Stimulated activated CD8-positive, alpha-beta memory T cell treated with anti-CD3 and anti-CD28 coated beads, Interleukin-7, amount 100 ng/mL, for 1 hour (primary cell): ENCODE results near the gene C8B.

Experiments
- DNase-seq, 2 donors: peaks; one replicate each; pipeline ENCODE4 v3.0.0-alpha.2; 2020; ENCODE audit warnings: low read depth in 2 of 2

C8B gene

GRCh38 chr1:56972976-56973375, 7.2 kb upstream of the C8B start:
- no peak for DNase-seq

DNA sequence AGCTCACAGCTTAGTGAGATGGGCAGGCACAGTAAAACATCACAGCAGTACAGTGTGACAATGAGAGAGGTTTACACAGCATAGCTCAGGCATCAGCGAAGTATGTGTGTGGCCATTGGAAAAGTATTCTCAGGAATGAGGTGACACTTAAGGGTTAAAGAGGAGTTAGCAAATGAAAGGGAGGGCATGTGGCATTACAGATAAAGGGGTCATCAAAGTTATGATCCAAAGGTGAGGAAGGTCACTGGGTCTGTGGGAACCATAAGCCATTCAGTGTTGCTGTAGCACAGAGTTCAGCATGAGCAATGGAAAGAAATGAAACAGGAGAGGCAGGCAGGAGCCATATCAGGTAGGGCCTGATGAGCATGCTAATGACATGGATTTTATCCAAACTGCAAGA, 4.5 kb upstream of the C8B start:
- no peak for DNase-seq

DNA sequence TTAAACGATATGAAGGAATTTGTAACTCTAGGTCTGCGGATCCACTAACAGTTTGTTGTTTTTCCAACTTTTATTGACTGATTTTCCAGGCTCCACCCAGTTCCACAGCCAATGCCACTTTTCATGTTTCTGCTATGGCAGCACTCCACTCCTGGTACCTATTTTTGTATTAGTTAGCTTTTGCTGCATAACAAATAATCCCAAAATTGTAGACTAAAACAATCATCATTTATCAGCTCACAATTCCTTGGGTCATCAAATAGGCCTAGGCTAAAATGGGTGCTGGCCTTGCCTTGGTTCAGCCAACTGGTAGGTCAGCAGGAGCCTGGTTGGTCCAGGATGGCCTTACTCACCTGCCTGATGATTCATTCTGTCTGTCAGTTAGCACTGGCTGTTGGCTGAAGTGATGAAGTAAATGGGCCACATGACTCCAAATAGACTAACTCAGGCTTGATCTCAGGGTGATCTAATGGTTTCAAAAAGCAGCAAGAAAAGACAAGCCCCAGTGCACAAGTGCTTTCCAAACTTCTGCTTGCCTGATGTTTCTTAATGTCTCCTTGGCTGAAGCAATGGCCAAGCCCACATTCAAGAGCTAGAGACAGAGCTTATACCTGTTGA, 3.2 kb upstream of the C8B start:
- DNase-seq = no peak

GRCh38 chr1:56967900-56968832, 2.4 kb upstream of the C8B start:
- DNase-seq = no peak

DNA sequence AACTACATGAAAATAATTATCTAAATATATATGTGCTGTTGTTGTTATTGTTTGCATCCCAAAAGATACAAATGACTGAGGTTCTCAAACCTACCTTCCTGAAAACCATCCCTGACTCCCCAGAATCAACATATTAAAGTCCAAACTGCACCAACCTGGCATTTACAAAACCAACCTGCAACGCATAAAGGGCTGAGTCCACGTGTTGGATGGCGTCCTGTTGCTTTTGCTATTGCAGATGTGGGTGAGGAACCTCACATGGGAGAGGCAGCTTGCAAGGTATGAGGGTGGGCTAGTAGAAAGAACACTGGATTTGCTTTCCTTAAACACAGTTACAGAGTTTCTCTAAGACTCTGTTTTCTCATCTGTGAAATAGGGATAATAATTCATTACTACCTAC, 1.5 kb upstream of the C8B start:
- DNase-seq = no peak

DNA sequence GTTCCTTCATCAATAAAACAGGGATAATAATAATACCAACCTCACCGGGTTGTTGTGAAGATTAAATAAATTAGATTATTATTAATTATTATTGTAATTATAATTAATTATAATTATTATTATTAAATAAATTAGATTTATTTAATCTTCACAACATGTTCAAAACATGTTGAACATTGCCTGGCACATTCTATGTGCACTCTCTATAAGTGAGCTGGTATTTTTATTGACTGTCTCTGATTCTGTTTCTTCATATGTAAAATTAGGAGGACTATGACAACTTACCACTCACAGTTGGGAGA, 834 bp upstream of the C8B start:
- no peak for DNase-seq

DNA sequence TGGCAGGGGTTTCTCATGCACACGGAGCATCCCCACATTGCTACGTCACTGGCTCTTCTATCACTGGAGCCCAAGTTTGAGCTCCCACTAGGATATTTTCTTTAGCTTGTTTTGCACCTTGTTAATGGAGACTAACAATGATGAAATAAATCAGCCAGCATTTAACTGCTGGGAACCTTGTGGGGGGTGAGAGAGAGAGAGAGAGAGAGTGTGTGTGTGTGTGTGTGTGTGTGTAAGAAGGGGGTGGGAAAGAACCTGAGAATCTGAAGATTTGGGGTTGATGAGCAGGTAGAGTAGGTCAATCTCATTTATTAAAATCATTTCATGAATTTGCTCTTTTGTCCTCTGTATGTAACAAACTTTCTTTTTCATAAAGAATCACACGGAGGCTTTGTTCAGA, 624 bp downstream of the C8B start:
- DNase-seq = no peak

- no peak for DNase-seq
Observed at GRCh38 chr1:56964349-56965017, 1.3 kb downstream of the C8B start.

DNA sequence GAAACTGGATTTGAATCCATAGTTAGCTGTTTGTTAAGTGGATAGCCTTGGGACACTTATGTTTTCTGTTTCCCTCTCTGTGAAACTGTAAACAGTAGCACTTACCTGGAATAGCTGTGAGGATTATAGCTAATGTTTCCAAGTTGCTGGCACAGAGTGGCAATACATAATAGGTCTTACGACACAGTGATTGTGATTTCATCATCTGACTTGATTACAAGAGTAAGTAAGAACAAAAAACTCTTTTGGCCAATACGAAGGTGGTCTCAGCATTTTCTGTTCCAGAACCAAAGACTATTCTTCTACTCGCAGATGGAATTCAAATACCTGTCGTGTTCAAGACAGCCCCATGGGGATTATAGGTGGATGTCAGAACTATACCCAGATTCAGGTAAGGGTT, 2.1 kb downstream of the C8B start:
- DNase-seq = no peak

DNA sequence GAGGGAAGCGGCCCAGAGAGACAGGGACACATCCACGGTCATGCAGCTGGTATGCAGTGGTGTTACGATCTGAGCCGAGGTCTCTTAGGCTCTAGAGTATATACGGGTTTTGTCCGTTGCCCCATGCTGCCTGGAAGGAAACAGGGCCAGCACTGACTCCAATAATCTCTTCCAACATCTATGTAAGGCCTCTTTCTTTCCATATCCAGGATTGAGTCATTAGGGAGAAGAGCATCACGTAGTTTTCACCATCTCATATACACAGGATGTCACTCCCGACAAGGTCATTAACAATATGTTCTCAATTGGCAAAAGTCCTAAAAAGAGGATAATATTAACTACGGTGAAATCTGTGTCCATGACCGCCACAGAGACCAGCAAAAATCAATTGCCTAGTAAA, 4.4 kb downstream of the C8B start:
- DNase-seq = no peak

DNA sequence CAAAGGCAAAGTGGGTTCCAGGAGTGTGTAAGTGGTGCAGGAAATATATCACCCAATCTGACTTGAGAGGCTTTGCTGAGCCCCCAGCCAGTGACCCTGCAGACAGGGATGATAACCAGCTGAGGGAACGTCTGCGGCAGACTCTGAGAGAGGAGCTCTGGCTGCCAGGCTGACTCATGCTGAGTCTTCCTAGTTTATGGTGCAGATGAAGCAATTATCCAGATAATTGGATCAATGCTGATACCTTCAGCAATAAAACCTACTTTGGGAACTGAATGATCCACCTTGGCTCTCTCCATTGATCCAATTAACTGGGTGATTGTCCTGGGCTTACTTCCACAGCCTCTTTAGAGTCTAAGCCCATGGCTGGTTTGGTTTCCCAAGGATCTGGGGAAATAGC, 7.3 kb downstream of the C8B start:
- no peak for DNase-seq

- no peak for DNase-seq
Observed at GRCh38 chr1:56957931-56958330, 7.9 kb downstream of the C8B start.

- no peak for DNase-seq
Observed at GRCh38 chr1:56954664-56955063, 11.2 kb downstream of the C8B start.

- no peak for DNase-seq
Observed at GRCh38 chr1:56953386-56953785, 12.4 kb downstream of the C8B start.

- no peak for DNase-seq
Observed at GRCh38 chr1:56952501-56952900, 13.3 kb downstream of the C8B start.

DNA sequence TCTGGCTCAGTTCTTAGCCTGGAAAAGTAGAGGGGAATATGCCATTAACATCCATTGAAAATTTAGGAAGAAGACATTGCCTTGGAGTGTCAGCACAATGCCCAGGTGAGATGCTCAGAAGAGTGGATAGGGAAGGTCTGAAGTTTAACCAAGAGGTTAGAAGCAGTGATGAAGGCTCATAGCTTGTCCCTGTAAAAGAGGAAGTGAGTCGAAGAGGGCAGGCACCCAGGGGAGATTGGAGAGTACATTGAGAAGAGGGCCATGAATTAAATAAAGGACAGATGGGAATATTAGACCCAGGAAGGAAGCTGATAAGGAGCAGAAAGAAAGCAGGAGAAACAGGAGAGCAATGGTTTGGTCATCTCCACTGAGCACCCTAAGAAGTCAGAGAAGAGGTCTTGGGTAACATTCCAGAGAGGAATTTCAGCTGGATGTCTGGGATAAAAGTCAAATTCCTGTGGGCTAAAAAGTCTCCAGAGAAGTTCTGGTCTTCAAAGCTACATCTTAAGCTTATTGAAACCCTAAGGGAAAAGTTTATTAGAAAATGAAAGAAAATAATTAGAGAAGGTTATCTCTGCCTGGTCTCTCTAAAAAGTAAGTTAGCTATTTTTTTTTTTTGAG, 17.3 kb downstream of the C8B start:
- DNase-seq = no peak

DNA sequence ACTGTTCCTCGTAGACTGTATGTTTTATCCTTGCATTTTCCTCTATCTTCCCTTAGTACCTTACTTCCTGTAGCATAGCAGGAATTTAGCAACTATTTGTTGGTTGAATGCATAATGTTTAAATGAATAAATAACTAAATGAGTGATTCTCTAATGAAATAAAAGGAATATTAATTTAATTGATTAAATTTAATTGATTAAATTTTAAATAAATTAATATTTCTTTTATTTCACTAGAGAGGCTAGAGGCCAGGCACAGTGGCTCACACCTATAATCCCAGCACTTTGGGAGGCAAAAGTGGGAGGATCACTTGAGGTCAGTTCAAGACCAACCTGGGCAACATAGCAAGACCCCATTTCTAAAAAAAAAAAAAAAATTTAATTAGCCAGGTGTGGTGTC, 25.8 kb downstream of the C8B start:
- no peak for DNase-seq

DNA sequence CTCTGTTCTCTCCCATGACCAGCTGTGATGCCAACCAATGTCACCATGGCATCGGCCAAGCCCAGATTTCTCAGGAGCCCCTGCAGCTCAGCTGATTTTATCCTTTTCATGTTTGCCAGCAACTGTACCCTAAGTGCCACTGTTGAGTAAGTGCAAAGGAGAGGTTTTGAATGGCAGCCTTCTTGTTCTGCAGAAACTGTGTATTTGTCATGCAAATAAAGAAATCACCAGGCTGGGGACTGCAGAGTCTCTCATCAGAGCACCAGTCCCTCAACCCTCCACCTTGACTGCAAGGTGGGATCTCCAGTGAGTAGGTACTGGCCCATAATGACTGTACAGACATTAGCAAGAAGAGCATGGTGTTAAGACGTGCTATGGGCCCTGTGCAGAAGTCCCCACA, 26.6 kb downstream of the C8B start:
- no peak for DNase-seq

DNA sequence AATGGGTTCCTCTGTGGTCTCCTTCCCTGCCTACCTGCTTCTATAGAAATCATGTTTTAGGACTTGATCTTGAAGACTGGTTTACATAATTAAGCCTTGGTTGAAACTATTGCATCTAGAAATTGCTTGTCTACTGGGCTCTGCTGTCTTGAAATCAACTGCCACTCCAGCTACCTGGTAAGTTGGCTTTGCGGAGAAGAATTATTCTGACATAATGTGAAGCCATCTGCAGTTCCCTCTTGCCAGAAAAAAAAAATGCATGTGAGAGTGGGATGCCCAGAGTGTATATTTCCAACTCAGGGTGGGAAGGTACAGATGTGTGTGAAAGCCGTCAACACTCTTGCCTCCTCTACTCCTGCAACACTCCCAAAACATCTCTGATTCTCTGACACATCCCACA, 27.2 kb downstream of the C8B start:
- DNase-seq = no peak

DNA sequence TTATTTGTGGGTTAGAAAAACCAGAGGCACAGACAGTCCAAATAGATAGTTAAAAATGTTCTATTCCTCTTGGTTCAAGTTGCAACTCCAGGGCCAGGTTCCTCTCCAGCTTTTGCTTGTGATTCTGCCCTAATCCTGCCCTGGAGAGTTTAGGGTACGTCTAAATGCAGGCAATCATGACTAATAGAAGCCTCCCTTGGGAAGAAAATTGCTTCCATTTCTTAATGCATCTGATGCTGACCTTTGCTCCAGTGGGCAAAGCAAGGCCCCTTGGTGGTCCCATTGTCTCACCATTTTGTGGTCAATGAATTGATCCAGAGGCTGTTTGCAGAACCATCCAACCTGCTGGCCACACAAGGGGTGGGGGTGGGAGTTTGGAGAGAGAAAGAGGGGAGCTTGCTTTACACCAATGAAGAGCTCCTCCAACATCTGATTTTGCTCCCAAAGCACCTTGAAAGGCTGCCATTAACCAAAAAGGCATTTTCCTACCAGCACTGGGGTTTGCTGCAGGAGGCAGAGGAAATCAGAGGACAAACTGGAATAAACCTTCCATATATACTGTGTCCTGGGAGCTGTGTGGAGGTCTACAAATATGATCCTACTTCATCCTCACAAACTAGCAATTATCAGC, 31.3 kb downstream of the C8B start:
- no peak for DNase-seq

DNA sequence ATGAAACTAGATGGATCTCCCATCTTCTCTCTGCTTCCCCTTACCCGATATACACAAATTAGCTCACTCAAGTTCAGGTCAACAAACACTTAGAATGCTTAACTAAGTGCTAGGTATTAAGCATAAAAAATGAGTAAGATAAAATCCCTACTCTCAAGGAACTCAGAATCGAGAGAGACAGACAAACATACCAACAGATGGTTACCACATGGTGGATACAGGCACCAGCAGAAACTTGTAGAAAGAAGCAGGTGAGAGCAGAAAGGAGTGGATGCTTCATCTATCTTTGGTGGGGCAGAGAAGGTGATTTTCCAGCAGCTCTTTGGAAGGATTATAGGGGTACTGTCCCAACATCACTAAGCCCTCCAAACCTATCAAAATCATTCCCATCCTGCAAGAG, 32.2 kb downstream of the C8B start:
- DNase-seq = no peak

DNA sequence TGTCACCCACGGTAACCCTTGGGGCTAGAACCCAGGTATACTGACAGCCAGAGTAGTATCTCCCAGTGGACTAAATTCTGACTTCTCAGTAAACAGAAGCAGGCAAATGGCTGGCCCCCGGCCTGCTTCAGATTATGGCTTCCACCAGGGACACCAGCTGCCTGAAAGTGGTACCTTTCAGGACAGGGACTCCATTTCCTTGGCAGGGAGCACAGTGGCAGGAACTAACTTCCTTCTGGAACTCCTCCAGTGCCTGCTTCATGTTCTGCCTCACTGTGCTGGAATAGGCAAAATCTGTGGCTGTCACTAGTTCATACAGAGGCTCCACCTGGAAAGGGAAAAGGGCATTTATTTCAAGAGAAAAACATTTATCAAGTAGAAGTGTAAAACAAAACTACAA, 32.7 kb downstream of the C8B start:
- DNase-seq = no peak
